Mesenchymal stem cell (in vitro differentiated cells and primary cell): ENCODE measurements around the gene SRGAP3.

Experiments used
- DNase-seq: peaks from one replicate; pipeline ENCODE4 v3.0.0-alpha.2; 2013
- H2AFZ ChIP-seq: one replicate; pipeline ENCODE4 v1.6.1; 2013; ENCODE audit warnings: low read depth, mild to moderate bottlenecking, control low read depth, inconsistent platforms, low read length, moderate library complexity
- H2AK5ac ChIP-seq: 2 replicates; pipeline ENCODE4 v1.6.1; 2013; ENCODE audit warnings: low read length, moderate library complexity, mild to moderate bottlenecking, inconsistent platforms; ENCODE audit not compliant: severe bottlenecking
- H2BK120ac ChIP-seq: one replicate; pipeline ENCODE4 v1.6.1; 2013; ENCODE audit warnings: low read depth, mild to moderate bottlenecking, inconsistent platforms, low read length, moderate library complexity
- H2BK12ac ChIP-seq, 2 experiments: one replicate each; pipeline ENCODE4 v1.6.1; 2013; ENCODE audit warnings: inconsistent platforms in 2 of 2, low read length in 2 of 2, mild to moderate bottlenecking in 2 of 2, moderate library complexity in 2 of 2, control low read depth in 1 of 2
- H2BK15ac ChIP-seq: one replicate; pipeline ENCODE4 v1.6.1; 2013; ENCODE audit warnings: mild to moderate bottlenecking, low read depth, inconsistent platforms; ENCODE audit not compliant: poor library complexity, severe bottlenecking
- H2BK5ac ChIP-seq: 2 replicates; pipeline ENCODE4 v1.6.1; 2013; ENCODE audit warnings: low read depth, mild to moderate bottlenecking, low read length, control low read depth, inconsistent platforms; ENCODE audit not compliant: poor library complexity, severe bottlenecking
- H3K14ac ChIP-seq, 2 experiments: one replicate each; pipeline ENCODE4 v1.6.1; 2013; ENCODE audit warnings: inconsistent platforms in 2 of 2, low read length in 2 of 2, control low read depth in 1 of 2, mild to moderate bottlenecking in 1 of 2, moderate library complexity in 1 of 2
- H3K18ac ChIP-seq, 2 experiments: one replicate each; pipeline ENCODE4 v1.6.1; 2013; ENCODE audit warnings: inconsistent platforms in 2 of 2, low read length in 2 of 2, control low read depth in 1 of 2, low read depth in 1 of 2, mild to moderate bottlenecking in 1 of 2
- H3K23ac ChIP-seq, 2 experiments: one replicate each; pipeline ENCODE4 v1.6.1; 2013; ENCODE audit warnings: inconsistent platforms in 2 of 2, low read length in 2 of 2, mild to moderate bottlenecking in 2 of 2, moderate library complexity in 2 of 2, control low read depth in 1 of 2
- H3K27ac ChIP-seq: 2 replicates; pipeline ENCODE4 v1.5.1; 2013; ENCODE audit warnings: mild to moderate bottlenecking, moderate library complexity, low read length, control low read depth, inconsistent platforms; ENCODE audit not compliant: poor library complexity, severe bottlenecking
- H3K27me3 ChIP-seq, 2 experiments: 2 replicates each; pipeline versions ENCODE4 v1.6.1 to v1.7.0; 2013; ENCODE audit warnings: low read length in 2 of 2, mild to moderate bottlenecking in 2 of 2, moderate library complexity in 2 of 2, control low read depth in 1 of 2, inconsistent platforms in 1 of 2; ENCODE audit not compliant: control insufficient read depth in 1 of 2, insufficient read depth in 1 of 2
- H3K36me3 ChIP-seq, 2 experiments: 2 replicates each; pipeline versions ENCODE4 v1.6.1 to v1.7.0; 2013; ENCODE audit warnings: low read length in 2 of 2, control low read depth in 1 of 2, inconsistent platforms in 1 of 2, low read depth in 1 of 2, mild to moderate bottlenecking in 1 of 2; ENCODE audit not compliant: insufficient read depth in 2 of 2, control insufficient read depth in 1 of 2
- H3K4ac ChIP-seq, 2 experiments: one replicate each; pipeline ENCODE4 v1.6.1; 2013; ENCODE audit warnings: inconsistent platforms in 2 of 2, low read length in 2 of 2, mild to moderate bottlenecking in 2 of 2, moderate library complexity in 2 of 2, control low read depth in 1 of 2, low read depth in 1 of 2
- H3K4me1 ChIP-seq: 2 replicates; pipeline ENCODE4 v1.6.1; 2013; ENCODE audit warnings: low read depth, low read length, control low read depth; ENCODE audit not compliant: control insufficient read depth, insufficient read depth
- H3K4me2 ChIP-seq: 2 replicates; pipeline ENCODE4 v1.6.1; 2013; ENCODE audit warnings: low read length, mild to moderate bottlenecking, inconsistent platforms; ENCODE audit not compliant: poor library complexity, severe bottlenecking
- H3K4me3 ChIP-seq, 2 experiments: 2 replicates each; pipeline versions ENCODE4 v1.5.1 to v1.7.0; 2013; ENCODE audit warnings: low read length in 2 of 2, mild to moderate bottlenecking in 2 of 2, control low read depth in 1 of 2, low read depth in 1 of 2; ENCODE audit not compliant: insufficient read depth in 1 of 2
- H3K79me1 ChIP-seq: replicated peaks from 2 replicates; pipeline ENCODE4 v1.6.1; 2013; ENCODE audit warnings: mild to moderate bottlenecking, control low read depth, low read length, inconsistent platforms; ENCODE audit not compliant: poor library complexity, severe bottlenecking
- H3K9ac ChIP-seq: 2 replicates; pipeline ENCODE4 v1.7.0; 2013; ENCODE audit warnings: mild to moderate bottlenecking, low read length, moderate library complexity
- H3K9me3 ChIP-seq: 2 replicates; pipeline ENCODE4 v1.7.0; 2013; ENCODE audit warnings: mild to moderate bottlenecking, low read length; ENCODE audit not compliant: control insufficient read depth
- H4K8ac ChIP-seq: one replicate; pipeline ENCODE4 v1.6.1; 2013; ENCODE audit warnings: inconsistent platforms, mild to moderate bottlenecking, low read length, moderate library complexity
- H4K91ac ChIP-seq: one replicate; pipeline ENCODE4 v1.6.1; 2013; ENCODE audit warnings: mild to moderate bottlenecking, low read length, inconsistent platforms
- WGBS: methylation state at CpG from one replicate; pipeline ENCODE4 v1.1.7; 2013; ENCODE audit warnings: mixed read lengths; 5-methylcytosine and 5-hydroxymethylcytosine counted together

Gene SRGAP3

GRCh38 chr3:9041626-9042025 lies 207.8 kb downstream of the SRGAP3 start:
- H3K4me1 ChIP-seq = no peaks in the 10 kb centered on the region
- H3K9ac ChIP-seq = no peak overlapping the region
- H4K8ac ChIP-seq = no peak overlapping the region
- no peak overlapping the region for H3K27ac ChIP-seq
- H3K14ac ChIP-seq = no peak overlapping the region
- peaks cover 4 to 22% of the 10 kb centered on the region in 2 experiments for H3K36me3 ChIP-seq
- no peak overlapping the region for H4K91ac ChIP-seq
- H3K4me3 ChIP-seq = no peak overlapping the region
- H2BK15ac ChIP-seq = no peak overlapping the region
- no peak overlapping the region for H2AFZ ChIP-seq
- peaks cover 0 to 55% of the 10 kb centered on the region in 2 experiments for H3K27me3 ChIP-seq
- H2AK5ac ChIP-seq = no peak overlapping the region
- no peak overlapping the region for H2BK5ac ChIP-seq
- H3K4ac ChIP-seq = no peak overlapping the region
- WGBS = 78% methylated on average over 12 of the region's 12 CpGs
- no peak overlapping the region for H3K18ac ChIP-seq
- no peak for DNase-seq
- no peak overlapping the region for H3K4me2 ChIP-seq
- H3K23ac ChIP-seq = no peak overlapping the region
- no peak overlapping the region for H2BK12ac ChIP-seq
- H3K9me3 ChIP-seq = no peaks in the 10 kb centered on the region
- H2BK120ac ChIP-seq = no peak overlapping the region
- no peaks in the 10 kb centered on the region for H3K79me1 ChIP-seq

DNA sequence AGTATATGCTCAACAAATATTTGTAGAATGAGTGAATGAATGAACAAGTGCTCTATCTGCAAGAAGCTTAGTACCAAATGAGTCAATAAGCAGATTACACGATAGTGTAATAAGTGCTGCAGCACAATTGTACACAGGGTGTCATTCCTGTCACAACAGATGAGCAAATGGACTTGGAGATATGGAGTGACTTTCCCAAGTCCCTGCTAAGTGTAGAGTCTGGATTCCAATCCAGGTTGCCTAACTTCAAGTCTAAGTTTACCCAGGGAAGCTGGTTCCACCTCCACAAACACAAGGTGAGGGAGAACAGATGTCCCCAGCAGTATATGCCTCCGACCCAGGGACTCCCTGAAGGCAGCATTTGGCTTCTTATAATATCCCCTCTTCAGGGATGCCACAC lies 208.4 kb downstream of the SRGAP3 start:
- H3K27me3 ChIP-seq = peaks cover 0 to 61% of the 10 kb centered on the region in 2 experiments
- peak overlapping the region in 1 of 2 experiments; percentile 7 for H3K18ac ChIP-seq
- no peak overlapping the region for H4K91ac ChIP-seq
- H3K23ac ChIP-seq = no peak overlapping the region
- H3K4ac ChIP-seq = no peak overlapping the region
- H3K9me3 ChIP-seq = no peaks in the 10 kb centered on the region
- H3K27ac ChIP-seq = no peak overlapping the region
- H3K79me1 ChIP-seq = no peaks in the 10 kb centered on the region
- no peak overlapping the region for H2BK120ac ChIP-seq
- no peaks in the 10 kb centered on the region for H3K4me1 ChIP-seq
- DNase-seq = no peak
- H4K8ac ChIP-seq = no peak overlapping the region
- H3K9ac ChIP-seq = no peak overlapping the region
- no peak overlapping the region for H2BK15ac ChIP-seq
- H2BK5ac ChIP-seq = no peak overlapping the region
- WGBS = 35% methylated on average over 1 of the region's 2 CpGs
- H3K14ac ChIP-seq = no peak overlapping the region
- no peak overlapping the region for H2BK12ac ChIP-seq
- H3K36me3 ChIP-seq = peaks cover 4 to 16% of the 10 kb centered on the region in 2 experiments
- no peak overlapping the region for H2AFZ ChIP-seq
- H3K4me2 ChIP-seq = no peak overlapping the region
- H2AK5ac ChIP-seq = no peak overlapping the region
- H3K4me3 ChIP-seq = no peak overlapping the region

GRCh38 chr3:9037144-9037711 lies 212.2 kb downstream of the SRGAP3 start:
- peaks cover 0 to 72% of the 10 kb centered on the region in 2 experiments for H3K27me3 ChIP-seq
- peak overlapping the region; percentile 31 for H3K9ac ChIP-seq
- no peak overlapping the region for H4K8ac ChIP-seq
- no peak overlapping the region for H2BK15ac ChIP-seq
- no peaks in the 10 kb centered on the region for H3K4me1 ChIP-seq
- H3K36me3 ChIP-seq = peaks cover 0 to 4% of the 10 kb centered on the region in 2 experiments
- H3K4ac ChIP-seq = no peak overlapping the region
- no peak overlapping the region for H3K14ac ChIP-seq
- H3K4me2 ChIP-seq = no peak overlapping the region
- no peak overlapping the region for H2AK5ac ChIP-seq
- H3K27ac ChIP-seq = no peak overlapping the region
- peak overlapping the region in 1 of 2 experiments; percentile 29 for H3K4me3 ChIP-seq
- no peaks in the 10 kb centered on the region for H3K9me3 ChIP-seq
- no peak overlapping the region for H3K18ac ChIP-seq
- 93% methylated on average over 11 of the region's 12 CpGs for WGBS
- H3K23ac ChIP-seq = no peak overlapping the region
- H2BK12ac ChIP-seq = no peak overlapping the region
- H2AFZ ChIP-seq = no peak overlapping the region
- H3K79me1 ChIP-seq = no peaks in the 10 kb centered on the region
- H2BK5ac ChIP-seq = no peak overlapping the region
- H4K91ac ChIP-seq = no peak overlapping the region
- no peak overlapping the region for H2BK120ac ChIP-seq
- DNase-seq = no peak

DNA sequence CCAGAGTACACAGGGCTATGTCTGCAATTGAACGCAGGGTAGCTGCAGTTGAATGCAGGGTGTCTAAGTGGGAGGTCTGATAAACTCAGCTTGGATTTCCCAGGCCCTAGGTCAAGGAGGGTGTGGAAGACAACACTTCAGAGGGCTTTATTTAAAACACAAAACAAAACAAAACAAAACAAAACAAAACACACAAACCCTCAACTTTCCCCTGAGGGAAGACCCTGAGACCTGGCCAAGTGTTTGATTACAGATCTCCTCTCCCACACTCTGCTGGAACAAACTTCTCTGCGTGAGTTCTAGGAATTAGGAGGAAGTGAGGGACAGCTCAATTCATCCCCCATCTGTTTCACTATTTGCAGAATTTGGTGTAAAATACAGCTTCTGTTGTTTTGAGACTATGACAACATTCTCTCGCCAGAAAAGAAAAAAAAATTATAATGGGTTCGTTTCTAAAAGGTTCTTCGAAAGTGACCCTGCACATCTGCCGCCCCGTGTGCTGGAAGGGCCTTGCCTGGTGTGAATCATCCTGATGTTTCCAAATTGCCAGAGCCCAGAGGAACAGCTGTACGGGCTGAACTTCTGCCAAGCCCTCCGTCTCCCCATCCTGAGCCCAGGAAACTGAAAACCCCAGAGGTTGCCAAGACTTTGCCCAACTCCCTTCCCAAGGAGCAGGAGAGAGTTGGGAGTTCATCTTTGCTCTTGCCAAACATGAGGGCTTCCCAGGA lies 212.9 kb downstream of the SRGAP3 start:
- Histone ChIP-seq H3K36me3 (peaks cover 0 to 4% of the 10 kb centered on the region in 2 experiments), H2BK5ac (no peak overlapping the region), H3K9me3 (no peaks in the 10 kb centered on the region), H3K27me3 (peaks cover 0 to 72% of the 10 kb centered on the region in 2 experiments), H3K79me1 (no peaks in the 10 kb centered on the region), H3K27ac (no peak overlapping the region), H3K23ac (no peak overlapping the region), H3K9ac (peak overlapping the region; percentile 42), H3K4ac (no peak overlapping the region), H2AFZ (no peak overlapping the region), H4K91ac (no peak overlapping the region), H2BK15ac (no peak overlapping the region), H3K4me2 (no peak overlapping the region), H2BK12ac (no peak overlapping the region), H3K18ac (no peak overlapping the region), H3K4me3 (no peak overlapping the region), H2BK120ac (no peak overlapping the region), H4K8ac (no peak overlapping the region), H2AK5ac (no peak overlapping the region), H3K4me1 (no peaks in the 10 kb centered on the region), H3K14ac (no peak overlapping the region)
- DNase-seq = no peak
- WGBS = 58% methylated on average over 5 of the region's 9 CpGs
